CD4-positive, alpha-beta T cell treated with Interleukin-21 for 1 hour (primary cell): Measurements from ENCODE around the gene SPATA21.
"Not testable (repeated sequence)": the region's sequence is repeated elsewhere in the genome, so short reads cannot be mapped to it uniquely, and the experiment has no call there.

ENCODE experiments used
- DNase-seq: peaks from one replicate; pipeline ENCODE4 v3.0.0-alpha.2; 2020

Gene SPATA21

GRCh38 chr1:16436946-16437474, at the start of gene SPATA21:
TSS of gene SPATA21 (minus strand) at chr1:16437424. CDS start at chr1:16431371, 6,053 bp downstream.
- DNase-seq, result no peak

- DNase-seq, result not testable (repeated sequence)
Measured at GRCh38 chr1:16487011-16487410, 49.8 kb upstream of the SPATA21 start.

- DNase-seq, result not testable (repeated sequence)
Measured at GRCh38 chr1:16486316-16486715, 49.1 kb upstream of the SPATA21 start.

GRCh38 chr1:16484931-16485330, 47.7 kb upstream of the SPATA21 start:
- DNase-seq, result no peak

- no peak for DNase-seq
Measured at GRCh38 chr1:16484501-16484835, 47.2 kb upstream of the SPATA21 start.

GRCh38 chr1:16483639-16484500, 46.6 kb upstream of the SPATA21 start:
- not testable (repeated sequence) for DNase-seq

GRCh38 chr1:16483146-16483545, 45.9 kb upstream of the SPATA21 start:
- not testable (repeated sequence) for DNase-seq

GRCh38 chr1:16478091-16478490, 40.9 kb upstream of the SPATA21 start:
- no peak for DNase-seq

- not testable (repeated sequence) for DNase-seq
Measured at GRCh38 chr1:16475771-16476770, 38.8 kb upstream of the SPATA21 start.

GRCh38 chr1:16474891-16475290, 37.7 kb upstream of the SPATA21 start:
- not testable (repeated sequence) for DNase-seq

GRCh38 chr1:16474166-16474800, 37.1 kb upstream of the SPATA21 start:
- no peak for DNase-seq

- DNase-seq, result no peak
Measured at GRCh38 chr1:16468558-16468957, 31.3 kb upstream of the SPATA21 start.

GRCh38 chr1:16464917-16465625, 27.8 kb upstream of the SPATA21 start:
- no peak for DNase-seq

GRCh38 chr1:16462773-16463330, 25.6 kb upstream of the SPATA21 start:
- DNase-seq, result no peak

- DNase-seq, result no peak
Measured at GRCh38 chr1:16461681-16462080, 24.5 kb upstream of the SPATA21 start.

- no peak for DNase-seq
Measured at GRCh38 chr1:16459352-16459925, 22.2 kb upstream of the SPATA21 start.

GRCh38 chr1:16458831-16459230, 21.6 kb upstream of the SPATA21 start:
- no peak for DNase-seq

- DNase-seq, result not testable (repeated sequence)
Measured at GRCh38 chr1:16456151-16456550, 18.9 kb upstream of the SPATA21 start.

- DNase-seq, result not testable (repeated sequence)
Measured at GRCh38 chr1:16454909-16455308, 17.7 kb upstream of the SPATA21 start.

GRCh38 chr1:16451841-16452528, 14.8 kb upstream of the SPATA21 start:
- no peak for DNase-seq
